Liver (tissue), 9 donors: ENCODE data around the gene ANKRD29. TPM values are rescaled to one million over a fixed set of nuclear protein-coding genes. Genes with fewer than 3 reads are reported as not detected.

Experiments used
- DNase-seq: peaks from one replicate; pipeline ENCODE4 v3.0.0-alpha.2; 2017; ENCODE audit warnings: low spot score
- H3K27ac ChIP-seq, 2 donors: one replicate each; pipeline ENCODE4 v1.7.0; 2013; ENCODE audit warnings: inconsistent platforms in 2 of 2, low read length in 2 of 2, control low read depth in 1 of 2, low read depth in 1 of 2, mild to moderate bottlenecking in 1 of 2
- H3K27me3 ChIP-seq, 4 donors: one replicate each; pipeline versions ENCODE4 v1.6.1 to v1.7.0; 2013; ENCODE audit warnings: low read length in 3 of 4, inconsistent platforms in 1 of 4, mild to moderate bottlenecking in 1 of 4, moderate library complexity in 1 of 4; ENCODE audit not compliant: control insufficient read depth in 4 of 4, insufficient read depth in 4 of 4
- H3K36me3 ChIP-seq, 4 donors: one replicate each; pipeline versions ENCODE4 v1.6.1 to v1.7.0; 2013; ENCODE audit warnings: low read length in 3 of 4, mild to moderate bottlenecking in 3 of 4, low read depth in 1 of 4, moderate library complexity in 1 of 4; ENCODE audit not compliant: control insufficient read depth in 4 of 4, insufficient read depth in 3 of 4
- H3K4me1 ChIP-seq, 4 donors: one replicate each; pipeline versions ENCODE4 v1.6.1 to v1.7.0; 2013; ENCODE audit warnings: low read length in 3 of 4, mild to moderate bottlenecking in 3 of 4, moderate library complexity in 1 of 4; ENCODE audit not compliant: control insufficient read depth in 4 of 4, insufficient read depth in 4 of 4
- H3K4me3 ChIP-seq, 3 donors: one replicate each; pipeline versions ENCODE4 v1.6.1 to v1.7.0; 2013; ENCODE audit warnings: low read length in 3 of 3, control low read depth in 1 of 3, low read depth in 1 of 3, mild to moderate bottlenecking in 1 of 3
- H3K9ac ChIP-seq, 2 donors: one replicate each; pipeline ENCODE4 v1.7.0; 2013; ENCODE audit warnings: low read length in 2 of 2, mild to moderate bottlenecking in 2 of 2, moderate library complexity in 2 of 2, control low read depth in 1 of 2, low read depth in 1 of 2
- H3K9me3 ChIP-seq, 4 donors: one replicate each; pipeline versions ENCODE4 v1.6.1 to v1.7.0; 2013; ENCODE audit warnings: low read length in 3 of 4; ENCODE audit not compliant: control insufficient read depth in 4 of 4
- CTCF ChIP-seq: fragments of 150-350 bp; IDR thresholded peaks from 2 replicates; pipeline ENCODE4 v1.5.1; 2017; ENCODE audit warnings: improper control_type of control experiment, low read depth, low read length; ENCODE audit not compliant: missing input control
- FOXA1 ChIP-seq: IDR thresholded peaks from 2 replicates; pipeline ENCODE4 v1.6.1; 2016; ENCODE audit warnings: antibody characterized with exemption
- FOXA2 ChIP-seq: IDR thresholded peaks from 2 replicates; pipeline ENCODE4 v1.6.1; 2016; ENCODE audit warnings: antibody characterized with exemption
- GABPA ChIP-seq, 2 donors: IDR thresholded peaks in 1 of 2; conservative IDR thresholded peaks in 1 of 2; 2 replicates each; pipeline ENCODE4 v1.6.1; 2016; ENCODE audit warnings: antibody characterized with exemption in 2 of 2, mild to moderate bottlenecking in 1 of 2, moderate library complexity in 1 of 2
- HNF4A ChIP-seq, 2 donors: conservative IDR thresholded peaks; 2 replicates each; pipeline ENCODE4 v1.6.1; 2016; ENCODE audit warnings: antibody characterized with exemption in 2 of 2, mild to moderate bottlenecking in 2 of 2
- HNF4G ChIP-seq: IDR thresholded peaks from 2 replicates; pipeline ENCODE4 v1.6.1; 2016; ENCODE audit warnings: antibody characterized with exemption
- JUND ChIP-seq, 2 donors: IDR thresholded peaks; 2 replicates each; pipeline ENCODE4 v1.6.1; 2016; ENCODE audit warnings: antibody characterized with exemption in 2 of 2
- MAX ChIP-seq: IDR thresholded peaks from 2 replicates; pipeline ENCODE4 v1.6.1; 2016; ENCODE audit warnings: antibody characterized with exemption
- RAD21 ChIP-seq, 2 donors: IDR thresholded peaks; 2 replicates each; pipeline ENCODE4 v1.6.1; 2016; ENCODE audit warnings: antibody characterized with exemption in 2 of 2, mild to moderate bottlenecking in 2 of 2
- REST ChIP-seq: IDR thresholded peaks from 2 replicates; pipeline ENCODE4 v1.6.1; 2016; ENCODE audit warnings: antibody characterized with exemption, mild to moderate bottlenecking
- RXRA ChIP-seq, 2 donors: IDR thresholded peaks; 2 replicates each; pipeline ENCODE4 v1.6.1; 2017 to 2018; ENCODE audit warnings: antibody characterized with exemption in 2 of 2, mild to moderate bottlenecking in 1 of 2
- SP1 ChIP-seq: IDR thresholded peaks from 2 replicates; pipeline ENCODE4 v1.6.1; 2018; ENCODE audit warnings: antibody characterized with exemption, mild to moderate bottlenecking
- YY1 ChIP-seq: IDR thresholded peaks from 2 replicates; pipeline ENCODE4 v1.6.1; 2016; ENCODE audit warnings: antibody characterized with exemption, mild to moderate bottlenecking
- ZBTB33 ChIP-seq: IDR thresholded peaks from 2 replicates; pipeline ENCODE4 v1.6.1; 2016; ENCODE audit warnings: antibody characterized with exemption
- WGBS: extraction: QIAGEN DNeasy Blood & Tissue Kit; methylation state at CpG from one replicate; pipeline ENCODE4 v1.1.7; 2013; 5-methylcytosine and 5-hydroxymethylcytosine counted together
- polyA plus RNA-seq, 2 donors: library from polyadenylated mRNA; stranded (reverse) in 1 of 2; unstranded in 1 of 2; fragments of 200-250 nt in 1 of 2; fragments of >200 nt in 1 of 2; fragmentation: Nextera tagmentation in 1 of 2; extraction: Ambion mirVana in 1 of 2; gene quantifications; one replicate each; pipeline versions ENCODE4 v1.2.1 to v1.2.3, GENCODE V29; 2013 to 2015
- total RNA-seq, 2 donors: library from RNA; depleted of rRNA; stranded (reverse); fragments of >200 nt; gene quantifications; one replicate each; pipeline ENCODE4 v1.2.3, GENCODE V29; 2014
- TF ChIP-seq, protein P1 (sequence below): IDR thresholded peaks from 2 replicates; pipeline ENCODE4 v1.6.1; 2016; ENCODE audit warnings: antibody characterized with exemption
- donor health status: healthy.
- donor health status: healthy.
- donor health status: healthy.
- donor health status: healthy.
- donor health status: healthy.

ANKRD29 gene
- total and polyA plus RNA-seq, 4 donors = 0.14 to 0.50 (median 0.33) TPM

DNA sequence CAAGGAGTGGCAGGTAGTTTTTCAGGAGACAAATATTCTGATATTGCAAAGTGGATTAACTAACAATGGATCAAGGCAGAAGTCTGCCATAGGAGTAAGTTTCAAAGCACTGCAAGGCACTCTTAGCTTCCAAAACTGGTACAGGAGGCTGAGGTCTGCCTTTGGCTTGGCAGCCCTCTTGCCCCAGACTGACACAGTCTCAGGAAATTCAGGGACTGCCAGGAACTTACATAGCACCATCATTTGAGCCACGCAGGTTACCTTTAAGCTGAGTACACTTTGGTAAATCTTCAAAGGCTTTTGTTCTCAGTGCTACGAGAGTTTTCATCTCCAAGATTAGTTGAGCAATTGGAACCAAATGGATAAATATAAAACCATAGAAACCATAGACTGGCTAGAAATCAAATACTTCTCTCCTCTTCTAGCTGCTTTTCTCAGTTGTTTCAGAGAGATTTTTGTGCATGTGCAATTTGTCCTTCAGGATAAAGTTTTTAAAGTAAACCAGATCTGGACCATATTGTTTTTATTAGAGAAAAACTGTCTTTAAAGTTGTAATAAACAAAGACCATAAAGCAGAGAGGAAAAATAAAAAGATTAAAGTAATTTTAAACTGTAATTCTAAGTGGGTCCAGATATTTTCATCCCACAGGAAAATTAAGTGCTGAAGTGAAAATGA is 18.8 kb downstream of the ANKRD29 start (continued):
- no peak for TF ChIP-seq REST

- no peaks in the 10 kb centered on the region for H3K27me3 ChIP-seq
- H3K36me3 ChIP-seq = no peaks in the 10 kb centered on the region
- no peak for DNase-seq
- H3K4me1 ChIP-seq = no peaks in the 10 kb centered on the region
- WGBS = 96% methylated on average over 11 of the region's 11 CpGs
- H3K9me3 ChIP-seq = peaks cover 6 to 12% (median 10%) of the 10 kb centered on the region in 4 donors
- H3K27ac ChIP-seq = no peak overlapping the region
- TF ChIP-seq CTCF (no peak), JUND (IDR thresholded peaks at IDR 0.05) (no peak), HNF4A (conservative IDR thresholded peaks at IDR 0.05) (no peak), FOXA1 (no peak), HNF4G (no peak), REST (no peak), ZBTB33 (no peak), GABPA (IDR thresholded peaks at IDR 0.05 in 1 of 2, conservative IDR thresholded peaks at IDR 0.05 in 1 of 2) (no peak), RXRA (IDR thresholded peaks at IDR 0.05) (no peak), MAX (no peak), RAD21 (IDR thresholded peaks at IDR 0.05) (no peak), SP1 (no peak), YY1 (no peak), FOXA2 (no peak)
- TF ChIP-seq, protein P1, sequence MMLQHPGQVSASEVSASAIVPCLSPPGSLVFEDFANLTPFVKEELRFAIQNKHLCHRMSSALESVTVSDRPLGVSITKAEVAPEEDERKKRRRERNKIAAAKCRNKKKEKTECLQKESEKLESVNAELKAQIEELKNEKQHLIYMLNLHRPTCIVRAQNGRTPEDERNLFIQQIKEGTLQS = no peak
- no peak overlapping the region for H3K4me3 ChIP-seq
- H3K9ac ChIP-seq = no peak overlapping the region
Observed at GRCh38 chr18:23641937-23642666, 20.6 kb downstream of the ANKRD29 start.
